Type B pancreatic cell (in vitro differentiated cells): ENCODE results near the gene ELF3. TPM values are rescaled to one million over a fixed set of nuclear protein-coding genes. Genes with fewer than 3 reads are reported as not detected.

Source experiments
- DNase-seq: peaks from one replicate; pipeline ENCODE4 v3.0.0; 2021; ENCODE audit warnings: mixed read lengths; ENCODE audit not compliant: unreplicated experiment; ENCODE audit errors: extremely low spot score
- H3K27ac Mint-ChIP-seq: 2 replicates; pipeline ENCODE4 v1.8.0; 2021; ENCODE audit warnings: mild to moderate bottlenecking, mixed read lengths
- H3K27me3 Mint-ChIP-seq: 2 replicates; pipeline ENCODE4 v1.8.0; 2021; ENCODE audit warnings: mixed read lengths
- H3K36me3 Mint-ChIP-seq: 2 replicates; pipeline ENCODE4 v1.8.0; 2021; ENCODE audit warnings: mixed read lengths
- H3K4me1 Mint-ChIP-seq: one replicate; pipeline ENCODE4 v1.8.0; 2021; ENCODE audit warnings: mixed read lengths; ENCODE audit not compliant: unreplicated experiment
- H3K4me3 Mint-ChIP-seq: 2 replicates; pipeline ENCODE4 v1.8.0; 2021; ENCODE audit warnings: mild to moderate bottlenecking, mixed read lengths
- H3K9me3 Mint-ChIP-seq: 2 replicates; pipeline ENCODE4 v1.8.0; 2021; ENCODE audit warnings: mixed read lengths
- total RNA-seq: library from RNA; stranded (reverse); gene quantifications from 2 replicates; pipeline ENCODE4 v1.2.1, GENCODE V29; 2021; ENCODE audit warnings: low replicate concordance
- TF ChIP-seq, protein P1 (sequence below): fragments of 200-600 bp; sonication (generic); conservative IDR thresholded peaks from 2 replicates; pipeline ENCODE4 v1.5.0; 2021; ENCODE audit warnings: antibody characterized with exemption, mild to moderate bottlenecking

Gene ELF3
- total RNA-seq, 1 donor from 2014 or later, result 237 TPM

DNA sequence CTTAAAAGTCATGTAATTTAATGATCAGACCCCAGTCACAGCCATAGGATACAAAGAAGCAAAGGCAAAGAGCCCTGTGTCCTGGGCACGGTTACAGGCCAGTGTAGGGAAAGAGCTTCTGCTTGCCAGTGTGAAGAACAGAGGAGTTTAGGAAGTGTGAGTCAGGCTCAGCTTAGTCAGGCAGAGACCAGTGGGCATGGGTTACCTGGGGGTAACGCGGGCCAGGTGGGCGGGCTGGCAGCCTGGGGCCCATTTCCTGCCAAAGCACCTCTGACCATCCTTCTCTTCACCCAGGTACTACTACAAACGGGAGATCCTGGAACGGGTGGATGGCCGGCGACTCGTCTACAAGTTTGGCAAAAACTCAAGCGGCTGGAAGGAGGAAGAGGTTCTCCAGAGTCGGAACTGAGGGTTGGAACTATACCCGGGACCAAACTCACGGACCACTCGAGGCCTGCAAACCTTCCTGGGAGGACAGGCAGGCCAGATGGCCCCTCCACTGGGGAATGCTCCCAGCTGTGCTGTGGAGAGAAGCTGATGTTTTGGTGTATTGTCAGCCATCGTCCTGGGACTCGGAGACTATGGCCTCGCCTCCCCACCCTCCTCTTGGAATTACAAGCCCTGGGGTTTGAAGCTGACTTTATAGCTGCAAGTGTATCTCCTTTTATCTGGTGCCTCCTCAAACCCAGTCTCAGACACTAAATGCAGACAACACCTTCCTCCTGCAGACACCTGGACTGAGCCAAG, 4.7 kb downstream of the ELF3 start:
- no peak for DNase-seq
- TF ChIP-seq, protein P1, sequence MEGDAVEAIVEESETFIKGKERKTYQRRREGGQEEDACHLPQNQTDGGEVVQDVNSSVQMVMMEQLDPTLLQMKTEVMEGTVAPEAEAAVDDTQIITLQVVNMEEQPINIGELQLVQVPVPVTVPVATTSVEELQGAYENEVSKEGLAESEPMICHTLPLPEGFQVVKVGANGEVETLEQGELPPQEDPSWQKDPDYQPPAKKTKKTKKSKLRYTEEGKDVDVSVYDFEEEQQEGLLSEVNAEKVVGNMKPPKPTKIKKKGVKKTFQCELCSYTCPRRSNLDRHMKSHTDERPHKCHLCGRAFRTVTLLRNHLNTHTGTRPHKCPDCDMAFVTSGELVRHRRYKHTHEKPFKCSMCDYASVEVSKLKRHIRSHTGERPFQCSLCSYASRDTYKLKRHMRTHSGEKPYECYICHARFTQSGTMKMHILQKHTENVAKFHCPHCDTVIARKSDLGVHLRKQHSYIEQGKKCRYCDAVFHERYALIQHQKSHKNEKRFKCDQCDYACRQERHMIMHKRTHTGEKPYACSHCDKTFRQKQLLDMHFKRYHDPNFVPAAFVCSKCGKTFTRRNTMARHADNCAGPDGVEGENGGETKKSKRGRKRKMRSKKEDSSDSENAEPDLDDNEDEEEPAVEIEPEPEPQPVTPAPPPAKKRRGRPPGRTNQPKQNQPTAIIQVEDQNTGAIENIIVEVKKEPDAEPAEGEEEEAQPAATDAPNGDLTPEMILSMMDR, result no peak
- peaks cover 3% of the 10 kb centered on the region for H3K27me3 Mint-ChIP-seq
- H3K4me3 Mint-ChIP-seq, result peak overlapping the region; percentile 96
- peaks cover 22% of the 10 kb centered on the region for H3K36me3 Mint-ChIP-seq
- no peaks in the 10 kb centered on the region for H3K9me3 Mint-ChIP-seq
- H3K27ac Mint-ChIP-seq, result peak overlapping the region; percentile 96
- peaks cover 32% of the 10 kb centered on the region for H3K4me1 Mint-ChIP-seq

DNA sequence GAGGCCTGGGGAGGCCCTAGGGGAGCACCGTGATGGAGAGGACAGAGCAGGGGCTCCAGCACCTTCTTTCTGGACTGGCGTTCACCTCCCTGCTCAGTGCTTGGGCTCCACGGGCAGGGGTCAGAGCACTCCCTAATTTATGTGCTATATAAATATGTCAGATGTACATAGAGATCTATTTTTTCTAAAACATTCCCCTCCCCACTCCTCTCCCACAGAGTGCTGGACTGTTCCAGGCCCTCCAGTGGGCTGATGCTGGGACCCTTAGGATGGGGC, 5.2 kb downstream of the ELF3 start:
- TF ChIP-seq, protein P1, result no peak
- Mint-ChIP-seq H3K9me3 (no peaks in the 10 kb centered on the region), H3K36me3 (peaks cover 22% of the 10 kb centered on the region), H3K27me3 (peaks cover under 1% of the 10 kb centered on the region), H3K4me1 (peaks cover 26% of the 10 kb centered on the region), H3K27ac (peak overlapping the region; percentile 96), H3K4me3 (peak overlapping the region; percentile 96)
- no peak for DNase-seq

DNA sequence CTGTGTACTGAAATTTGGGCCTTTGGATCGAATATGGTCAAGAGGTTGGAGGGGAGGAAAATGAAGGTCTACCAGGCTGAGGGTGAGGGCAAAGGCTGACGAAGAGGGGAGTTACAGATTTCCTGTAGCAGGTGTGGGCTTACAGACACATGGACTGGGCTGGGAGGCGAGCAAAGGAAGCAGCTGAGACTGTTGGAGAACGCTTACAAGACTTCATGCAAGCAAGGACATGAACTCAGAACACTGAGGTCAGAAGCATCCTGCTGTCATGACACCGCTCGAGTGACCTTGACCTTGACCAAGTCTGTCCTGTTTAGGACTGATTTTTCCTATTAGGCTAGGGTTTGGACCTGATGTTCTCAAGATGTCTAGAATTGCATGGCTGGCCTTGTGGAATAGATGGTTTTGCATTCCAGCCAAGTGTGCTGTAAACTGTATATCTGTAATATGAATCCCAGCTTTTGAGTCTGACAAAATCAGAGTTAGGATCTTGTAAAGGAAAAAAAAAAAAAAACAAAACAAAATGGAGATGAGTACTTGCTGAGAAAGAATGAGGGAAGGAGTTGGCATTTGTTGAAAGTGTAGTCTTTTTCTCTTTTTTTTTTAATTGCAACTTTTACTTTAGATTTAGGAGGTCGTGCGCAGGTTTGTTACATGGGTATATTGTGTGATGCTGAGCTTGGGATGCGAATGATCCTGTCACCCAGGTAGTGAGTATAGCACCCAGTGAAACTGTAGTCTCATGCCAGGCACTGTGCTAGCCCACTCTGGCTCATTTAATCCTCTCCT, 5.8 kb downstream of the ELF3 start:
- Mint-ChIP-seq H3K4me3 (peak overlapping the region; percentile 96), H3K4me1 (peaks cover 25% of the 10 kb centered on the region), H3K9me3 (no peaks in the 10 kb centered on the region), H3K27me3 (no peaks in the 10 kb centered on the region), H3K36me3 (peaks cover 22% of the 10 kb centered on the region), H3K27ac (peak overlapping the region; percentile 96)
- no peak for DNase-seq
- TF ChIP-seq, protein P1, result no peak

DNA sequence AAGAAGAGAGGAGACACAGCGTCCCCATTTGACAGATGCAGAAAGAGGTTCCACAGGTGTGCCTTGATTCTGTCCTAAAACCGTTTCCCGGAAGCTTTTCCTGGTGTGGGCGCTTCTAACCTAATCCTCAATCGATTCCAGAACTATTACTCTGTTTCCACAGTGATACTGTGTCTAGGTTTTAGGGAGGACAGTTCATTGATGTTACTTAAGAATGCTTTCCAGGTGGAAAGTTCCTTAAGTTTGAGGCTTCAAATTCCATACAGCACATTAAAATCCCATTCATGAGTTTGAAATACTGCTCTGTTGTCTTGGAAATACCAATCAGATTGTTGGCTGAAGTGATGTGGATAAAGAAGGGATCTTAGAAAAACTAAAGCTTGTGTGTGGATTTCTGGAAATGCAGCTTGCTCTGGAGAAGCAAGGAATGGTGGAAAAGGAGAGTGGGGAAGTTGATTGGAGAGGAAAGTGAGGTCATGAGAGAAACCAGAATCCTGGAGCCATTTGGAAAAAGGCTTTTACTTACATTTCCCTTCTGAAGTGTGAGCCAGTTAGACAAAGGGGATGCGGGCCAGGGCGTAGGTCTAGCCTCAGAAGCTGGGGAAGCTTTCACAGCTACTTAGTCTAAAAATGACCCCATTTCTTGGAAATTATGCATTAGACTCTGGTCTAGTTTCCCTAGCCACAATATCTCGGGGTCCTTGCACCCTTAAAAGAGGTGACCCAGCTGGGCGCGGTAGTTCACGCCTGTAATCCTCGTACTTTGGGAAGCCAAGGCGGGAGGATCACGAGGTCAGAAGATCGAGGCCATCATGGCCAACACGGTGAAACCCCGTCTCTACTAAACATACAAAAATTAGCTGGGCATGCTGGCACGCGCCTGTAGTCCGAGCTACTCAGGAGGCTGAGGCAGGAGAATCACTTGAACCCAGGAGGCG, 6.7 kb downstream of the ELF3 start:
- TF ChIP-seq, protein P1, result no peak
- peak overlapping the region; percentile 96 for H3K27ac Mint-ChIP-seq

DNA sequence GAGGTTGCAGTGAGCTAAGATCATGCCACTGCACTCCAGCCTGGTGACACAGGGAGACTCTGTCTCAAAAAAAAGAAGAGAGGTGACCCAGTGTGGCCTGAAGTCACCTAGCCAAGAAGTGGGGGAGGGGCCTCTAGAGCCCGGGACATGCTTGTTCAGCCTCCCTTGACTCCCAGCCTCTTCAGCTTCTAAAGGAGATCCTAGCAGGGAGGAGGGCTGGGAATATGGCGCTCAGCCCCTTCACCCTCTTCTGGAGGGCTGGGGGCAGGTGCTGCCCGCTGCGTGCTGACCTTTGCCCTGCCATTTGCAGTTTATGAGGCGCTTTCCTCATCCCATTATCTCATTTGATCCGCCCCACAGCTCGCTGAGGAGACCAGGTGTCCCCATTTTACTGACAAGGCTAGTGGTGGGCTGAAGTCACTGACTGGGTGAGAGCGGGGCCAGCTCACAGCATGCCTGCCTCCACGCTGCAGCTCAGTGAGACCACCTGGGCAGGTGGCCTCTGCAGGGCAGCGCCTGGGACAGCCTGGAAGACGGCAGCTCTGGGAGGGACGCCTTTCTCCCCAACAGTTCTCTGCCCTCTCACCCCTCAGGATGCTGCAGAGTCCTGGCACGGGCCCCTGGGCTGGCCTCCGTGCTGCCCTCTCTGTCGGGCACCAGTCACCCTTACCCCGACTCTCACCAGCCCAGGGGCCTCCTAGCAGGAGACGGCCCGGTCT, 7.5 kb downstream of the ELF3 start:
- H3K27ac Mint-ChIP-seq, result peak overlapping the region; percentile 96
- no peak for DNase-seq
- TF ChIP-seq, protein P1, result no peak
- H3K9me3 Mint-ChIP-seq, result no peaks in the 10 kb centered on the region
- peak overlapping the region; percentile 78 for H3K4me3 Mint-ChIP-seq
- H3K27me3 Mint-ChIP-seq, result no peaks in the 10 kb centered on the region
- H3K4me1 Mint-ChIP-seq, result peaks cover 31% of the 10 kb centered on the region
- peaks cover 22% of the 10 kb centered on the region for H3K36me3 Mint-ChIP-seq

More for the DNA sequence above, 6.7 kb downstream of the ELF3 start:
- no peak for DNase-seq
- peaks cover 22% of the 10 kb centered on the region for H3K36me3 Mint-ChIP-seq
- H3K9me3 Mint-ChIP-seq, result no peaks in the 10 kb centered on the region
- H3K27me3 Mint-ChIP-seq, result no peaks in the 10 kb centered on the region
- H3K4me1 Mint-ChIP-seq, result peaks cover 28% of the 10 kb centered on the region
- peak overlapping the region; percentile 96 for H3K4me3 Mint-ChIP-seq
